Measurements from ENCODE around the gene SDC1.

SDC1 gene

DNA sequence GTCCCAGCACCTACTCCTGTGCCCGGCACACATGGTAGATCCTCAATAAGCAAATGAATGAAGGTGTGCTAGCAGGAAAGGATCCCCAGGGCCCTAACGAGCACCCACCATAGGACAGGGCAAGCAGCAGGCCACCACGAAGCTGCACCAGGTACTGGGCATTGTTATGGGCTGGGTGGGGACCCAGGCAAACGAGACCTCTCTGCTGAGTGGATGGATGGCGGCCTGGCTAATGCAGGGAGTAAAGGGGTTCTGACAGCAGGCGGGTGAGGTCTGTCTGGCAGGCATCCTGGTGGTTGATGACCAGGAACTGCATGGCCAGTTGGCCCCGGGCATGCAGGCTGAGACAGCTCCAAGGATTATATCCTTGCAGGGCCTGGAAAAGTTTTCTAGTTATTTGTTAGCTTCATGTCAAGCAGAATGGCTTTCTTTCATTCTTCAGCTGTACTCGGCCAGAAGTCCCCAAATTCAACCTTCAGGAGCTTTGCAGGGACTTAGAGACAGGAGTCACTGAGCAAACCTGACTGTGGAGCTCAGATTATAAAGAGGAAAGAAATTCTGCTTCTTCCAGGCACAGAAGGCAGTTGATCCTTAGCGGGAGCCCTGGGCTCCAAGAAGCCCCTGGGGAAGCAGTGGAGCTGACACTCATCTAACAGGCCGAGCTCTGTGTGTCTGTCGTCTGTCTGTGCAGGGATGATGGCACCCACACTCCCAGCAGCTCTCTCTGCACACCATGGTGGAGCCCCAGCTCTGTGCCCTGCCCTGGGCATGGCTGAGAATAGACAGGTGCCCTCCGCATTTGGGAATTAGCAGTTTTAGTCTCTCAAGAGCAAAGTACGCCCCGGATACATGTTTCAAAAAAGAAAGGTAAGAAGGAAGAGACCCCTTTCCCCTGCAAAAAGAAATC lies 51.2 kb downstream of the SDC1 start:
- Mint-ChIP-seq H3K4me3 (no peak overlapping the region), H3K27ac (no peak overlapping the region), H3K27me3 (ENCODE audit: low read depth, poor library complexity) (no peaks in the 10 kb centered on the region), H3K4me1 (peaks cover 55% of the 10 kb centered on the region), H3K36me3 (ENCODE audit: low read depth) (no peaks in the 10 kb centered on the region), H3K9me3 (no peaks in the 10 kb centered on the region)
- no peak for DNase-seq
- TF ChIP-seq, protein P1, sequence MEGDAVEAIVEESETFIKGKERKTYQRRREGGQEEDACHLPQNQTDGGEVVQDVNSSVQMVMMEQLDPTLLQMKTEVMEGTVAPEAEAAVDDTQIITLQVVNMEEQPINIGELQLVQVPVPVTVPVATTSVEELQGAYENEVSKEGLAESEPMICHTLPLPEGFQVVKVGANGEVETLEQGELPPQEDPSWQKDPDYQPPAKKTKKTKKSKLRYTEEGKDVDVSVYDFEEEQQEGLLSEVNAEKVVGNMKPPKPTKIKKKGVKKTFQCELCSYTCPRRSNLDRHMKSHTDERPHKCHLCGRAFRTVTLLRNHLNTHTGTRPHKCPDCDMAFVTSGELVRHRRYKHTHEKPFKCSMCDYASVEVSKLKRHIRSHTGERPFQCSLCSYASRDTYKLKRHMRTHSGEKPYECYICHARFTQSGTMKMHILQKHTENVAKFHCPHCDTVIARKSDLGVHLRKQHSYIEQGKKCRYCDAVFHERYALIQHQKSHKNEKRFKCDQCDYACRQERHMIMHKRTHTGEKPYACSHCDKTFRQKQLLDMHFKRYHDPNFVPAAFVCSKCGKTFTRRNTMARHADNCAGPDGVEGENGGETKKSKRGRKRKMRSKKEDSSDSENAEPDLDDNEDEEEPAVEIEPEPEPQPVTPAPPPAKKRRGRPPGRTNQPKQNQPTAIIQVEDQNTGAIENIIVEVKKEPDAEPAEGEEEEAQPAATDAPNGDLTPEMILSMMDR (IDR thresholded peaks at IDR 0.05), result no peak

DNA sequence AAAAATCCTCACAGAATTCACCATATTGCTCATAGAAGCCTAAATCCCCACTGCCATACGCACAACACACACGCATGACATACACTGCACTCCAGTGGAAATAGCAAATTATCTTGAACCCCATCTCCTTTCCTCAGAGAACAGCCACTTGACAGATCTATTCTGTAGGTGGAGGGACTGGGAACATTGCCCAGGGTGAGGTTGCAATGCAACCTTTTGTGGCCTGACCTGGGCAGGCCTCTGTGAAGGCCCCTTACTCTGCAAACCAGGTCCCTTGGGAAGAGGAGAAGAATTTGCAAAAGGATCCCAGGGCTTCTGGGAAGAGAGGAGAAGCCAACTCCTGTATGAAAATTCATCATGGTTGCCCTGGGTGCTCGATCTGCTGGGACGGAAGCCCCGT lies 51.9 kb downstream of the SDC1 start:
- no peak for DNase-seq
- TF ChIP-seq, protein P1 (IDR thresholded peaks at IDR 0.05), result no peak
- no peak overlapping the region for H3K27ac Mint-ChIP-seq
- H3K27me3 Mint-ChIP-seq (ENCODE audit: low read depth, poor library complexity), result no peaks in the 10 kb centered on the region
- H3K4me3 Mint-ChIP-seq, result no peak overlapping the region
- no peaks in the 10 kb centered on the region for H3K36me3 Mint-ChIP-seq (ENCODE audit: low read depth)
- peaks cover 55% of the 10 kb centered on the region for H3K4me1 Mint-ChIP-seq
- H3K9me3 Mint-ChIP-seq, result no peaks in the 10 kb centered on the region

DNA sequence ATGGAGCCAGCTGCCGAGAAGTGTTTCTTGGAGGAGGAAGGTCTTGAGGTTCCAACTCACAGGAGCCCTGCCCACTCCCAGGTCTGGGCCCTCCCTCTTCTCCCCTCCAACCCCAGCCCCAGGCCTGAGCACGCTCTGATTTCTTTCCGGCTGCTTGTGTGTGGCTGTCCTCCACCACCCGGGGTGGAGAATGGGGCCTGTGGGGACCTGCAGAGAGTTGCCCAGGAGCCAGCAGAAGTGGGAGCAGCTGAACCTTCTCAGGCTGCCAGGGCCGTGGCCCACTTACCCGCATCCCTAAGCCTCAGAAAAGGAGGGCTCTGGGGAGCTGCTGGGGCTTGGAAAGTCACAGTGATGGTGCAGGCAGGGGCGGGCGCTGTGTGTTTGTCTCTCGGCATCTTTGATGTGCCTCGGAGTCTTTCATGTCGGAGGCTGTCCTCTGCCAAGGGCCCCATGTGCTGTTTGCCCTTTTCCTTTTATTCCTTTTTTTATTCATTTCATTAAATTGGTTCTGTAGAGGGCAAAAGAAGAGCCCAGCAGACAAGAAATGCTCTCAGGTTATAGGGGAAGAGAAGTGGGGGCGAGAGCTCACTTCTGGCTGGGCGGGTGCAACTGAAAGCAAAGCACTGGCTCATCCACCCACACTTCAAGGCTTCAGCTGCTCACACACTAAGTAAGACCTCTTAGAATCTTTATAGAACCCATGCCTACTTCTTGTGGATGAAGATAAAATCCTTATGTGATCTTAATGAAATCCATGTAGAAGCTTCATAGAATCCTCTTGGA lies 52.5 kb downstream of the SDC1 start:
- Mint-ChIP-seq H3K4me1 (peaks cover 53% of the 10 kb centered on the region), H3K9me3 (no peaks in the 10 kb centered on the region), H3K27ac (peak overlapping the region; percentile 85), H3K36me3 (ENCODE audit: low read depth) (no peaks in the 10 kb centered on the region), H3K27me3 (ENCODE audit: low read depth, poor library complexity) (no peaks in the 10 kb centered on the region), H3K4me3 (no peak overlapping the region)
- DNase-seq, result no peak
- TF ChIP-seq, protein P1 (IDR thresholded peaks at IDR 0.05), result no peak

DNA sequence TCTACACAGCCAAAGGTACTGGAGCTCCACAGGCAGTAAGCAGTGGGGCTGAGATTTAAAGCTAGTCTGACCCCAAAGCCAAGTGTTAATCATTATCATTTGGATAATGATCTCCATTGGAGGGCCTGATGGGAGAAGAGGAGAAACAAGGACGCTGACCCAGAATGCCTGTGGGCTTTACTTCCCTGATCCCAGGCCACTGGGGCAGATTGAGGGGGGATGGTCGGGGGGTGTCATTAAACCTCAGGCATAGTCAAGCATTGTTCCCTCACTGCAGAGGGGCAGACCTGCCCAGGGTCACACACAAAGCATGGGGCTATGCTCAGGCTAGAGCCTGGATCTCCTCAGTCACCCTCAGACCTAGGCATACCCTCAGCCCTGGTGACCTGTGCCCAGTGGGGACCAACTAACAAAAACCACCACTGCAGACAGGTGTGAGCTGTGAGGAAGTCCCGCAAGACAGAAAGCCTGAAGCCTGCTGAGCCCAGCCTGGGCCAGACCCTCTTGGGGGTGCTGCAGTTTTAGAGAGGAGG lies 53.4 kb downstream of the SDC1 start:
- Mint-ChIP-seq H3K27me3 (ENCODE audit: low read depth, poor library complexity) (no peaks in the 10 kb centered on the region), H3K27ac (no peak overlapping the region), H3K4me3 (no peak overlapping the region), H3K9me3 (no peaks in the 10 kb centered on the region), H3K36me3 (ENCODE audit: low read depth) (no peaks in the 10 kb centered on the region), H3K4me1 (peaks cover 53% of the 10 kb centered on the region)
- no peak for DNase-seq
- TF ChIP-seq, protein P1 (IDR thresholded peaks at IDR 0.05), result no peak

DNA sequence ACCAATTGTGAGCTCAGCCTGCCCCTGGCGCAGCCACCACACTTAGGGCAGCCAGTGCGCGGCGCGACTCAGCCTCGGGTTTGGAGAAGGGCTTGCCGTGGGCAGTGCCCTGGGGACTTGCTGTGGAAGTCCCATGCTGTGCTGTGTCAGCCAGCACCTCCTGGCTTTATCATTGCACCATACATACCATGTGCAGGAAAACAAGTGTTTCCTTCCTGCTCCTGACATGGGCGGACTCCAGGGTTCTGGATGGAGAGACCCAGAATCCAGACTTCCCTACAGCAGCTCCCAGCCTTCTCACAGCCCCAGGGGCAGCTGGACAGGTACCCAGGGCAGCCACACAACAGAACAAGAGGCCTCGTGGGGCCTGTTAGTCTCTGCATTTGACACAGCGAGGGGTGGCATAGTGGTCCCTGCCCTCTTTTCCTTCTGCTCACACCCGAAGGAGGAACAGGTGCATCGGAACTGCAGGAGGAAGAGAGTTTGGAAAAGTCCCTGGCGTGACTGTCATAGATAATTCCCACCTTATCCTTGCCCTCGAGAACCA lies 54.2 kb downstream of the SDC1 start:
- no peak for DNase-seq
- TF ChIP-seq, protein P1 (IDR thresholded peaks at IDR 0.05), result no peak
- Mint-ChIP-seq H3K36me3 (ENCODE audit: low read depth) (no peaks in the 10 kb centered on the region), H3K27ac (no peak overlapping the region), H3K4me1 (peaks cover 53% of the 10 kb centered on the region), H3K27me3 (ENCODE audit: low read depth, poor library complexity) (no peaks in the 10 kb centered on the region), H3K4me3 (no peak overlapping the region), H3K9me3 (no peaks in the 10 kb centered on the region)
